Type B pancreatic cell (in vitro differentiated cells): Measurements from ENCODE around the gene MED12L. TPM values are rescaled to one million over a fixed set of nuclear protein-coding genes. Genes with fewer than 3 reads are reported as not detected.

Experiments used
- DNase-seq: peaks from one replicate; pipeline ENCODE4 v3.0.0; 2021; ENCODE audit warnings: mixed read lengths; ENCODE audit not compliant: unreplicated experiment; ENCODE audit errors: extremely low spot score
- H3K27ac Mint-ChIP-seq: 2 replicates; pipeline ENCODE4 v1.8.0; 2021; ENCODE audit warnings: mild to moderate bottlenecking, mixed read lengths
- H3K27me3 Mint-ChIP-seq: 2 replicates; pipeline ENCODE4 v1.8.0; 2021; ENCODE audit warnings: mixed read lengths
- H3K36me3 Mint-ChIP-seq: 2 replicates; pipeline ENCODE4 v1.8.0; 2021; ENCODE audit warnings: mixed read lengths
- H3K4me1 Mint-ChIP-seq: one replicate; pipeline ENCODE4 v1.8.0; 2021; ENCODE audit warnings: mixed read lengths; ENCODE audit not compliant: unreplicated experiment
- H3K4me3 Mint-ChIP-seq: 2 replicates; pipeline ENCODE4 v1.8.0; 2021; ENCODE audit warnings: mild to moderate bottlenecking, mixed read lengths
- H3K9me3 Mint-ChIP-seq: 2 replicates; pipeline ENCODE4 v1.8.0; 2021; ENCODE audit warnings: mixed read lengths
- total RNA-seq: library from RNA; stranded (reverse); gene quantifications from 2 replicates; pipeline ENCODE4 v1.2.1, GENCODE V29; 2021; ENCODE audit warnings: low replicate concordance
- TF ChIP-seq, protein P1 (sequence below): fragments of 200-600 bp; sonication (generic); conservative IDR thresholded peaks from 2 replicates; pipeline ENCODE4 v1.5.0; 2021; ENCODE audit warnings: antibody characterized with exemption, mild to moderate bottlenecking

MED12L gene
- total RNA-seq, 1 donor from 2014 or later = 6.4 TPM

GRCh38 chr3:151218136-151218535 lies 132.7 kb downstream of the MED12L start:
- no peak for DNase-seq
- H3K4me1 Mint-ChIP-seq = no peaks in the 10 kb centered on the region
- TF ChIP-seq, protein P1, sequence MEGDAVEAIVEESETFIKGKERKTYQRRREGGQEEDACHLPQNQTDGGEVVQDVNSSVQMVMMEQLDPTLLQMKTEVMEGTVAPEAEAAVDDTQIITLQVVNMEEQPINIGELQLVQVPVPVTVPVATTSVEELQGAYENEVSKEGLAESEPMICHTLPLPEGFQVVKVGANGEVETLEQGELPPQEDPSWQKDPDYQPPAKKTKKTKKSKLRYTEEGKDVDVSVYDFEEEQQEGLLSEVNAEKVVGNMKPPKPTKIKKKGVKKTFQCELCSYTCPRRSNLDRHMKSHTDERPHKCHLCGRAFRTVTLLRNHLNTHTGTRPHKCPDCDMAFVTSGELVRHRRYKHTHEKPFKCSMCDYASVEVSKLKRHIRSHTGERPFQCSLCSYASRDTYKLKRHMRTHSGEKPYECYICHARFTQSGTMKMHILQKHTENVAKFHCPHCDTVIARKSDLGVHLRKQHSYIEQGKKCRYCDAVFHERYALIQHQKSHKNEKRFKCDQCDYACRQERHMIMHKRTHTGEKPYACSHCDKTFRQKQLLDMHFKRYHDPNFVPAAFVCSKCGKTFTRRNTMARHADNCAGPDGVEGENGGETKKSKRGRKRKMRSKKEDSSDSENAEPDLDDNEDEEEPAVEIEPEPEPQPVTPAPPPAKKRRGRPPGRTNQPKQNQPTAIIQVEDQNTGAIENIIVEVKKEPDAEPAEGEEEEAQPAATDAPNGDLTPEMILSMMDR = no peak
- H3K27ac Mint-ChIP-seq = no peak overlapping the region
- H3K27me3 Mint-ChIP-seq = peaks cover 4% of the 10 kb centered on the region
- H3K9me3 Mint-ChIP-seq = peaks cover 7% of the 10 kb centered on the region
- peaks cover 14% of the 10 kb centered on the region for H3K36me3 Mint-ChIP-seq
- H3K4me3 Mint-ChIP-seq = no peak overlapping the region

DNA sequence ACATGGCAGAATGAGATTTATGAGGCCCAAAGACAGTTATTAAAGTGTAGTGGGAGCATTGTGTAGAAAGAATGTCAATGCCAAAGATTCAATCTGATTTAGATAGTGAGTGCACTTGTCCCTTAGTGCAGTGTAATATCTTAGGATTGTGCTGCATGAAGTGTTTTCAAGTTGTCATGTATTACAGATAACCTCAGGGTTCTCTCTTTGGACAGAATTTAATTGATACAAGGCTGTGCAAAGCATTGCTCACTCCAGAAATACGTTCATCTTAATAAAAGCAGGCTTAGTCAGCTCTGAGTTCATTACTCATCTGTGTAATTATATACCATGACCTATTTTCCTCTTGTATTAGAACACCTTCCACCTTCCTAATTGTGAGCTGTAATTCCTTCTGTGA lies 133.6 kb downstream of the MED12L start:
- H3K4me1 Mint-ChIP-seq = no peaks in the 10 kb centered on the region
- H3K9me3 Mint-ChIP-seq = peaks cover 7% of the 10 kb centered on the region
- peaks cover 4% of the 10 kb centered on the region for H3K27me3 Mint-ChIP-seq
- H3K36me3 Mint-ChIP-seq = peaks cover 14% of the 10 kb centered on the region
- TF ChIP-seq, protein P1 = no peak
- no peak overlapping the region for H3K27ac Mint-ChIP-seq
- no peak for DNase-seq
- H3K4me3 Mint-ChIP-seq = no peak overlapping the region

- TF ChIP-seq, protein P1 = no peak
- Mint-ChIP-seq H3K27ac (no peak overlapping the region), H3K9me3 (peaks cover 7% of the 10 kb centered on the region), H3K27me3 (peaks cover 4% of the 10 kb centered on the region), H3K4me1 (peaks cover 12% of the 10 kb centered on the region), H3K36me3 (peaks cover 14% of the 10 kb centered on the region), H3K4me3 (no peak overlapping the region)
- no peak for DNase-seq
These were observed 138.9 kb downstream of the MED12L start for GRCh38 chr3:151224268-151224866.

- peaks cover 12% of the 10 kb centered on the region for H3K4me1 Mint-ChIP-seq
- no peak overlapping the region for H3K27ac Mint-ChIP-seq
- TF ChIP-seq, protein P1 = no peak
- no peak for DNase-seq
- H3K27me3 Mint-ChIP-seq = peaks cover 4% of the 10 kb centered on the region
- no peak overlapping the region for H3K4me3 Mint-ChIP-seq
- H3K36me3 Mint-ChIP-seq = peaks cover 14% of the 10 kb centered on the region
- H3K9me3 Mint-ChIP-seq = peaks cover 7% of the 10 kb centered on the region
These were observed 139.8 kb downstream of the MED12L start for GRCh38 chr3:151225040-151225975.

GRCh38 chr3:151226088-151226563 lies 140.7 kb downstream of the MED12L start:
- Mint-ChIP-seq H3K27ac (no peak overlapping the region), H3K27me3 (peaks cover 4% of the 10 kb centered on the region), H3K36me3 (peaks cover 8% of the 10 kb centered on the region), H3K9me3 (peaks cover 7% of the 10 kb centered on the region), H3K4me1 (peaks cover 12% of the 10 kb centered on the region), H3K4me3 (no peak overlapping the region)
- DNase-seq = no peak
- TF ChIP-seq, protein P1 = no peak
